Loucy (cell line): ENCODE measurements around the gene COL20A1.

Experiments
- EZH2phosphoT487 ChIP-seq: fragments of 200-600 bp; IDR thresholded peaks from 2 replicates; pipeline ENCODE4 v1.6.1; 2018; ENCODE audit warnings: antibody characterized with exemption, mild to moderate bottlenecking, moderate library complexity, borderline replicate concordance
- TF ChIP-seq, protein P1 (sequence below): fragments of 200-600 bp; sonication (generic); conservative IDR thresholded peaks from 2 replicates; pipeline ENCODE4 v1.5.1; 2014; ENCODE audit warnings: mild to moderate bottlenecking, antibody characterized with exemption, low read length

DNA sequence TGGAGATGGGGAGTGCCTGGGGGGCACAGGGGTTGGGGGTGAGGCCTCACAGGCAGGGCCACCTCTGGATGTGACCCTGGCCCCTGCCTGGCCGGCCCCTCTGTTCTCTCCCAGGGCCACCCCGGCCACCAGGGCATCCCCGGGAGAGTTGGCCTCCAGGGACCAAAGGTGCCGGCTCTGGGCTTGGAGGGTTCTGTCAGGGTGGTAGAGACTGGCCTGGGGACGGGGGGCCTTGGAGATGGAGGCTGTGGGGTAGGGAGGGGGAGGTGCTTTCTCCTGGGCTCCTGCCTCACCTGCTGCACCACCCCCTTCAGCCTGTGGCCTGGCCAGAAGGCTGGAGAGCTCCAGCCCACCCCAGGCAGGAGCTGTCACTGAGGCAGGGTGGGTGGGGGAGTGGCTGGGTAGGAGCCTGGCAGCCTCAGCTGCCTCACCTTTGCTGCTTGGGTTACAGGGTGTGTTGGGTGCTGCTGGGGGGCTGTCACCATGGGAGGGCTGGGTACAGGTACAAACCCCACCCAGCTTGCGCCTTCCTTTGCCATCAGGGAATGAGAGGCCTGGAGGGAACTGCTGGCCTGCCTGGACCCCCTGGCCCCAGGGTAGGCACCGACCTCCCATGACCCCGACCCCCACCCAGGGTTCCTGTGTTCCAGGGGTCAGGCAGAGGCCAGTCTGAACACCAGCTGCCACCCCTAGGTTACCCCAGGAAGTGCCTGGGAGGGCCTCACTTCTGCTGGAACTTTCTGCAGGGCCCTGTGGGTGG, 32.7 kb downstream of the COL20A1 start:
- TF ChIP-seq, protein P1, sequence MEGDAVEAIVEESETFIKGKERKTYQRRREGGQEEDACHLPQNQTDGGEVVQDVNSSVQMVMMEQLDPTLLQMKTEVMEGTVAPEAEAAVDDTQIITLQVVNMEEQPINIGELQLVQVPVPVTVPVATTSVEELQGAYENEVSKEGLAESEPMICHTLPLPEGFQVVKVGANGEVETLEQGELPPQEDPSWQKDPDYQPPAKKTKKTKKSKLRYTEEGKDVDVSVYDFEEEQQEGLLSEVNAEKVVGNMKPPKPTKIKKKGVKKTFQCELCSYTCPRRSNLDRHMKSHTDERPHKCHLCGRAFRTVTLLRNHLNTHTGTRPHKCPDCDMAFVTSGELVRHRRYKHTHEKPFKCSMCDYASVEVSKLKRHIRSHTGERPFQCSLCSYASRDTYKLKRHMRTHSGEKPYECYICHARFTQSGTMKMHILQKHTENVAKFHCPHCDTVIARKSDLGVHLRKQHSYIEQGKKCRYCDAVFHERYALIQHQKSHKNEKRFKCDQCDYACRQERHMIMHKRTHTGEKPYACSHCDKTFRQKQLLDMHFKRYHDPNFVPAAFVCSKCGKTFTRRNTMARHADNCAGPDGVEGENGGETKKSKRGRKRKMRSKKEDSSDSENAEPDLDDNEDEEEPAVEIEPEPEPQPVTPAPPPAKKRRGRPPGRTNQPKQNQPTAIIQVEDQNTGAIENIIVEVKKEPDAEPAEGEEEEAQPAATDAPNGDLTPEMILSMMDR = no peak
- TF ChIP-seq EZH2phosphoT487 = no peak
